ENCODE data around the gene CSF2.

- TF ChIP-seq CTCF (IDR thresholded peaks at IDR 0.05) (no peak), POLR2A (IDR thresholded peaks at IDR 0.05) (no peak)
These were observed 27.2 kb downstream of the CSF2 start for GRCh38 chr5:132100672-132101261.

All from transverse colon (tissue), 3 donors.